Peyer's patch (tissue), 4 donors: ENCODE measurements around the gene FOXN4. TPM values are rescaled to one million over a fixed set of nuclear protein-coding genes. Genes with fewer than 3 reads are reported as not detected.

Experiments
- DNase-seq, 3 donors: peaks; one replicate each; pipeline ENCODE4 v3.0.0-alpha.2; 2017 to 2019
- H3K27ac ChIP-seq, 4 donors: fragments of 200-600 bp; sonication (generic); one replicate each; pipeline ENCODE4 v1.5.1; 2016 to 2019
- H3K27me3 ChIP-seq, 2 donors: fragments of 200-600 bp; sonication (generic); one replicate each; pipeline ENCODE4 v1.5.1; 2019
- H3K36me3 ChIP-seq, 3 donors: fragments of 200-600 bp; sonication (generic); one replicate each; pipeline ENCODE4 v1.5.1; 2016 to 2019
- H3K4me1 ChIP-seq, 4 donors: fragments of 200-600 bp; sonication (generic); one replicate each; pipeline ENCODE4 v1.5.1; 2016 to 2019
- H3K4me3 ChIP-seq, 4 donors: fragments of 200-600 bp; sonication (generic); 1 replicate in 3 of 4; 2 replicates in 1 of 4; pipeline ENCODE4 v1.5.1; 2016 to 2019; ENCODE audit warnings: mild to moderate bottlenecking in 1 of 4
- H3K9me3 ChIP-seq, 4 donors: fragments of 200-600 bp; sonication (generic); one replicate each; pipeline ENCODE4 v1.5.1; 2016 to 2019; ENCODE audit warnings: mild to moderate bottlenecking in 1 of 4
- POLR2A ChIP-seq, 2 donors: fragments of 450-650 bp; IDR thresholded peaks; one replicate each; pipeline ENCODE4 v1.5.1; 2017; ENCODE audit warnings: antibody characterized with exemption in 2 of 2, mild to moderate bottlenecking in 2 of 2, moderate library complexity in 2 of 2
- total RNA-seq, 4 donors: library from RNA; depleted of rRNA; stranded (reverse); fragments of >200 nt; gene quantifications; one replicate each; pipeline ENCODE4 v1.1.0, GENCODE V29; 2016
- TF ChIP-seq, protein P1 (sequence below), 6 experiments: fragments of 450-650 bp in 4 of 6; fragments of 200-600 bp in 2 of 6; sonication (generic) in 1 of 6; IDR thresholded peaks; one replicate each; pipeline ENCODE4 v1.5.1; 2017 to 2019; ENCODE audit warnings: antibody characterized with exemption in 6 of 6, mild to moderate bottlenecking in 3 of 6, moderate library complexity in 1 of 6

FOXN4 gene
- total RNA-seq, 4 donors from 2014 or later = not detected

DNA sequence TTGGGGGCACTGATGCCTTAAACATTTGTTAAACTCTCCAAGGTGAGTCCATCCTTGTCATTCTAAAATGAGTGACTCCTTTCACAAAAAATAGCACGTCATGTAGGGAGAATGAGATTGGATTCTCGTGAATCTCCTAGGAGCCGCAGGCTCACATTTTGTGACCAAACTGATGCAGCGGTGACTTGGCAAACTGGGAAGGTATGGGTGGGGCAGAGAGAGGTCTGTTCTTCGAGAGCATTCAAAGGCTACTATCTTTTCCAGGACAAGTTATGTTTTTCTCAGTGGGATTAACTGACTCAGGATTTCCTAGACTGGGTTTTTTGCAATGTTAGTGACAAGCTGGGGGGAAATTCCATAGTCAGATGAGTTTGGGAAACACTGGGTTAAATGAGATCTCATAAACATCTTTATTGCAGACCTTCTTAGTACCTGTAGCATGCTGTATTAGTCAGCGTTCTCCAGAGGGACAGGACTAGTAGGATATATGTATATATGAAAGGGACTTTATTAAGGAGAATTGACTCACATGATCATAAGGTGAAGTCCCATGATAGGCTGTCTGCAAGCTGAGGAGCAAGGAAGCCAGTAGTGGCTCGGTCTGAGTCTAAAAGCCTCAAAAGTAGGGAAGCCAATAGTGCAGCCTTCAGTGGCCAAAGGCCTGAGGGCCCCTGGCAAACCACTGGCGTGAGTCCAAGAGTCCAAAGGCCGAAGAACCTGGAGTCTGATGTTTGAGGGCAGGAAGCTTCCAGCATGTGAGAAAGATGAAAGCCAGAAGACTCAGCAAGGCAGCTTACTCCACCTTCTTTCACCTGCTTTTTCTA is 61.0 kb downstream of the FOXN4 start:
- DNase-seq = peak in 2 of 3 donors; percentile 80 to 81
- H3K36me3 ChIP-seq = peaks cover 0 to 62% (median 0%) of the 10 kb centered on the region in 3 donors
- peaks cover 0 to 4% (median 0%) of the 10 kb centered on the region in 4 donors for H3K9me3 ChIP-seq
- H3K27me3 ChIP-seq = no peaks in the 10 kb centered on the region
- no peak overlapping the region for H3K4me3 ChIP-seq
- H3K27ac ChIP-seq = peak overlapping the region in 1 of 4 donors; percentile 8
- TF ChIP-seq, protein P1, sequence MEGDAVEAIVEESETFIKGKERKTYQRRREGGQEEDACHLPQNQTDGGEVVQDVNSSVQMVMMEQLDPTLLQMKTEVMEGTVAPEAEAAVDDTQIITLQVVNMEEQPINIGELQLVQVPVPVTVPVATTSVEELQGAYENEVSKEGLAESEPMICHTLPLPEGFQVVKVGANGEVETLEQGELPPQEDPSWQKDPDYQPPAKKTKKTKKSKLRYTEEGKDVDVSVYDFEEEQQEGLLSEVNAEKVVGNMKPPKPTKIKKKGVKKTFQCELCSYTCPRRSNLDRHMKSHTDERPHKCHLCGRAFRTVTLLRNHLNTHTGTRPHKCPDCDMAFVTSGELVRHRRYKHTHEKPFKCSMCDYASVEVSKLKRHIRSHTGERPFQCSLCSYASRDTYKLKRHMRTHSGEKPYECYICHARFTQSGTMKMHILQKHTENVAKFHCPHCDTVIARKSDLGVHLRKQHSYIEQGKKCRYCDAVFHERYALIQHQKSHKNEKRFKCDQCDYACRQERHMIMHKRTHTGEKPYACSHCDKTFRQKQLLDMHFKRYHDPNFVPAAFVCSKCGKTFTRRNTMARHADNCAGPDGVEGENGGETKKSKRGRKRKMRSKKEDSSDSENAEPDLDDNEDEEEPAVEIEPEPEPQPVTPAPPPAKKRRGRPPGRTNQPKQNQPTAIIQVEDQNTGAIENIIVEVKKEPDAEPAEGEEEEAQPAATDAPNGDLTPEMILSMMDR (IDR thresholded peaks at IDR 0.05) = no peak
- no peak for TF ChIP-seq POLR2A (IDR thresholded peaks at IDR 0.05)
- peaks cover 0 to 4% (median 0%) of the 10 kb centered on the region in 4 donors for H3K4me1 ChIP-seq

DNA sequence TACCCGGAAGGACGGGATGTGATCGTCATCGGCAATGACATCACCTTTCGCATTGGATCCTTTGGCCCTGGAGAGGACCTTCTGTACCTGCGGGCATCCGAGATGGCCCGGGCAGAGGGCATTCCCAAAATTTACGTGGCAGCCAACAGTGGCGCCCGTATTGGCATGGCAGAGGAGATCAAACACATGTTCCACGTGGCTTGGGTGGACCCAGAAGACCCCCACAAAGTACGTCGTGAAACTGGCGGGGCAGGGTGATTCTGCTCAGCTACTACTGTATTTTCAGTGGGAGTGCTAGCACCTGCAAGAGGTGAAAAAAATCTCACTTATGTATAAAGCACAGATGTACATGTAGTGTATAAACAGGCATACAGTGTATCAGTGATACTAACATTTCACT is 62.9 kb downstream of the FOXN4 start:
- Histone ChIP-seq H3K9me3 (no peaks in the 10 kb centered on the region), H3K4me3 (no peak overlapping the region), H3K36me3 (peaks cover 0 to 62% (median 0%) of the 10 kb centered on the region in 3 donors), H3K27ac (no peak overlapping the region), H3K27me3 (no peaks in the 10 kb centered on the region), H3K4me1 (peaks cover 0 to 4% (median 0%) of the 10 kb centered on the region in 4 donors)
- TF ChIP-seq, protein P1 (IDR thresholded peaks at IDR 0.05) = no peak
- no peak for TF ChIP-seq POLR2A (IDR thresholded peaks at IDR 0.05)
- DNase-seq = no peak

DNA sequence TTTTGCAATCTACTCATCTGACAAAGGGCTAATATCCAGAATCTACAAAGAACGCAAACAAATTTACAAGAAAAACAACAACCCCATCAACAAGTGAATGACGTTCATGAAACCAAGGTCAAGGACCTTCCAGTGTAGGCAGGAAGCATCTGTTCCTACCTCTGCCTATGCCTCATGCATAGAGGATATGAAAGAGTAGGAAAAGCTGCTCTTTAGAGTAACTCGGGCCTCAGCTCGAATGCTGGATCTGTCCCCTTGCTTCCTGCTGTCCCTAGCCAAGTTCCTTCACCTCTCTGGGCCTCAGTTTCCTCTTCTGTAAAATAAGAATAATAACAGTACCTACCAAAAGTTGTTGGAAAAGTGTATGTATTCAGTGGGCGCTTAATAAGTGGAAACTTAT is 65.0 kb downstream of the FOXN4 start:
- TF ChIP-seq, protein P1 (IDR thresholded peaks at IDR 0.05) = no peak
- no peak for TF ChIP-seq POLR2A (IDR thresholded peaks at IDR 0.05)
- H3K27me3 ChIP-seq = no peaks in the 10 kb centered on the region
- peaks cover 0 to 4% (median 0%) of the 10 kb centered on the region in 4 donors for H3K4me1 ChIP-seq
- H3K27ac ChIP-seq = no peak overlapping the region
- H3K4me3 ChIP-seq = no peak overlapping the region
- H3K9me3 ChIP-seq = no peaks in the 10 kb centered on the region
- no peak for DNase-seq
- peaks cover 0 to 82% (median 0%) of the 10 kb centered on the region in 3 donors for H3K36me3 ChIP-seq

DNA sequence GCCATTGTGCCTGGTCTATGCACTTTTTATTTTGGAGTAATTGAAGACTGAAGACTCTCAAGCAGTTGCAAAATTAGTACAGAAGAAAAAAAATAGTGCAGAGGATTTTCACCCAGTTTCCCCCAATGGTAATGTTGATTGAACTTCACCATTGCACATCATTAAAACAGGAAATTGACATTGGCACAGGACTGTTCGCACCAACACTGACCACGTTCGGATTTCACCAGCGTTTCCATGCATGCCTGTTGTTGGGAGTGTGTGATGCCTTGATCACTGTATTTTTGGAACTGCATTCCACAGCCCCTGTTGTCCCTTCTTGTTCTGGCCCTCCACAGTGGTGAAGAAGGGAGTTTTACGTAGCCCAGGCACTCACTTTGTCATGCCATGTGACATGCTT is 67.1 kb downstream of the FOXN4 start:
- H3K27me3 ChIP-seq = no peaks in the 10 kb centered on the region
- H3K4me3 ChIP-seq = no peak overlapping the region
- no peak for DNase-seq
- peaks cover 0 to 93% (median 0%) of the 10 kb centered on the region in 3 donors for H3K36me3 ChIP-seq
- no peak overlapping the region for H3K27ac ChIP-seq
- H3K9me3 ChIP-seq = no peaks in the 10 kb centered on the region
- H3K4me1 ChIP-seq = no peaks in the 10 kb centered on the region
- TF ChIP-seq, protein P1 (IDR thresholded peaks at IDR 0.05) = no peak
- TF ChIP-seq POLR2A (IDR thresholded peaks at IDR 0.05) = no peak

DNA sequence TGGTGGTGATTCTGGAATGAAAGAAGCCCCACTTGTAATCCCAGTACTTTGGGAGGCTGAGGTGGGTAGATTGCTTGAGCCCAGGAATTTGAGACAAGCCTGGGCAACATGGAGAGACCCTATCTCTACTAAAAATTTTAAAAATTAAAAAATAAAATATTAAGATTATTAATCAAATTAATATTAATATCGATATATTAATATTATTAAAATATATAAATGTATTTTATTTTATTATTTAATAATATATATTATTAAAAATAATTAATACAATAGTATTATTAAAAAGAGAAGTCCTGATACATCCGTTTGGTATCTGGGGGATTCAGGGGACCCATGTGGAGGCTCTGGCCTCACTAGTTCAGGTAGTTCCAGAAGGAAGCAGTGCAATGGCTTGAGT is 68.7 kb downstream of the FOXN4 start:
- no peak for DNase-seq
- Histone ChIP-seq H3K4me1 (no peaks in the 10 kb centered on the region), H3K36me3 (peaks cover 0 to 93% (median 0%) of the 10 kb centered on the region in 3 donors), H3K27ac (no peak overlapping the region), H3K9me3 (no peaks in the 10 kb centered on the region), H3K4me3 (no peak overlapping the region), H3K27me3 (no peaks in the 10 kb centered on the region)
- no peak for TF ChIP-seq POLR2A (IDR thresholded peaks at IDR 0.05)
- TF ChIP-seq, protein P1 (IDR thresholded peaks at IDR 0.05) = no peak
